OCI-LY3 (cell line): ENCODE results near the gene NPIPB8.
"Not testable (repeated sequence)": the region's sequence is repeated elsewhere in the genome, so short reads cannot be mapped to it uniquely, and the experiment has no call there.

Experiments
- H2AFZ ChIP-seq: fragments of 200-600, 300-600 bp; shearing (Covaris generic); 2 replicates; pipeline ENCODE4 v1.6.0; 2014; ENCODE audit warnings: antibody characterized with exemption, low read depth, low read length
- H3K27ac ChIP-seq: fragments of 200-600, 300-600 bp; sonication (generic); 2 replicates; pipeline ENCODE4 v1.5.1; 2014; ENCODE audit warnings: mild to moderate bottlenecking, low read length, moderate library complexity, mixed read lengths
- H3K27me3 ChIP-seq: fragments of 200-600, 300-600 bp; sonication (generic); 2 replicates; pipeline ENCODE4 v1.6.1; 2014; ENCODE audit warnings: low read depth, low read length, mixed read lengths
- H3K36me3 ChIP-seq: fragments of 200-600, 300-600 bp; sonication (generic); replicated peaks from 2 replicates; pipeline ENCODE3; 2014; ENCODE audit warnings: low read depth, low read length, mixed read lengths
- H3K4me1 ChIP-seq: fragments of 300-600, 200-600 bp; sonication (generic); 2 replicates; pipeline ENCODE4 v1.6.1; 2014; ENCODE audit warnings: low read length, mixed read lengths
- H3K4me2 ChIP-seq: fragments of 200-600, 300-600 bp; sonication (generic); 2 replicates; pipeline ENCODE4 v1.6.1; 2014; ENCODE audit warnings: low read length, mixed read lengths
- H3K4me3 ChIP-seq: fragments of 300-600, 200-600 bp; sonication (generic); 2 replicates; pipeline ENCODE4 v1.5.1; 2014; ENCODE audit warnings: antibody characterized with exemption, mild to moderate bottlenecking, low read length, moderate library complexity
- H3K79me2 ChIP-seq: fragments of 300-600, 200-600 bp; shearing (Covaris generic); 2 replicates; pipeline ENCODE4 v1.6.1; 2014; ENCODE audit warnings: mild to moderate bottlenecking, low read length, mixed read lengths
- H3K9ac ChIP-seq: fragments of 300-600, 200-600 bp; shearing (Covaris generic); 2 replicates; pipeline ENCODE4 v1.6.0; 2014; ENCODE audit warnings: mild to moderate bottlenecking, low read length, moderate library complexity
- H3K9me3 ChIP-seq: fragments of 200-600, 300-600 bp; shearing (Covaris generic); 2 replicates; pipeline ENCODE4 v1.6.1; 2014; ENCODE audit warnings: low read length, mixed read lengths; ENCODE audit not compliant: insufficient read depth
- H4K20me1 ChIP-seq: fragments of 200-600, 300-600 bp; sonication (generic); 2 replicates; pipeline ENCODE4 v1.6.1; 2016; ENCODE audit warnings: low read length, mixed read lengths; ENCODE audit not compliant: insufficient read depth

Gene NPIPB8

GRCh38 chr16:28704246-28704645, 66.4 kb downstream of the NPIPB8 start:
- H3K36me3 ChIP-seq, H3K79me2 ChIP-seq, H3K4me3 ChIP-seq, H3K4me1 ChIP-seq, H3K9ac ChIP-seq, H3K4me2 ChIP-seq, H4K20me1 ChIP-seq, H3K9me3 ChIP-seq, H2AFZ ChIP-seq, H3K27me3 ChIP-seq, H3K27ac ChIP-seq: not testable (repeated sequence)
